Caco-2 (cell line): Measurements from ENCODE around the gene GRAMD2B. TPM values are rescaled to one million over a fixed set of nuclear protein-coding genes. Genes with fewer than 3 reads are reported as not detected.

Experiments
- BruUV-seq: library from RNA; stranded (reverse); fragments of 400-500 nt; replicated peaks from 2 replicates; lab custom pipeline; 2021; lab: Mats Ljungman, UMichigan
- CTCF ChIA-PET: fragments of 300-600 bp; sonication (Branson Sonifier 250); formaldehyde crosslinking; loops from one replicate; lab custom pipeline; 2022; ENCODE audit warnings: antibody characterized with exemption; lab: Charles Lee
- POLR2A ChIA-PET: fragments of 300-600 bp; sonication (Branson Sonifier 250); formaldehyde crosslinking; loops from one replicate; lab custom pipeline; 2022; ENCODE audit warnings: antibody characterized with exemption; lab: Charles Lee
- DNase-seq, 2 experiments: peaks; one replicate each; pipeline versions ENCODE4 v3.0.0 to v3.0.0-alpha.2; 2020 to 2022
- H3K27me3 ChIP-seq: replicated peaks from 2 replicates; pipeline ENCODE4 v1.6.0; 2011; ENCODE audit warnings: low read length; ENCODE audit not compliant: control insufficient read depth, insufficient read depth
- H3K36me3 ChIP-seq: 2 replicates; pipeline ENCODE4 v1.5.1; 2011; ENCODE audit warnings: low read length; ENCODE audit not compliant: control insufficient read depth, insufficient read depth
- H3K4me1 ChIP-seq: fragments of 250-450 bp; sonication (Bioruptor Pico); 2 replicates; pipeline ENCODE4 v1.5.1; 2020; ENCODE audit warnings: mild to moderate bottlenecking
- H3K4me3 ChIP-seq: 2 replicates; pipeline ENCODE4 v1.5.1; 2011; ENCODE audit warnings: low read depth, mild to moderate bottlenecking, control low read depth, low read length
- H3K9me3 ChIP-seq: fragments of 250-450 bp; sonication (Bioruptor Pico); 2 replicates; pipeline ENCODE4 v1.5.1; 2020; ENCODE audit warnings: mild to moderate bottlenecking, moderate library complexity
- H3K27ac Mint-ChIP-seq: one replicate; pipeline ENCODE4 v1.8.0; 2022; ENCODE audit warnings: mixed read lengths; ENCODE audit not compliant: unreplicated experiment
- H3K27me3 Mint-ChIP-seq: one replicate; pipeline ENCODE4 v1.8.0; 2022; ENCODE audit warnings: mixed read lengths; ENCODE audit not compliant: insufficient read depth, unreplicated experiment
- H3K36me3 Mint-ChIP-seq: one replicate; pipeline ENCODE4 v1.8.0; 2022; ENCODE audit warnings: mild to moderate bottlenecking, mixed read lengths; ENCODE audit not compliant: insufficient read depth, unreplicated experiment
- H3K4me1 Mint-ChIP-seq: one replicate; pipeline ENCODE4 v1.8.0; 2022; ENCODE audit warnings: low read depth, mixed read lengths; ENCODE audit not compliant: unreplicated experiment
- H3K4me3 Mint-ChIP-seq: one replicate; pipeline ENCODE4 v1.8.0; 2022; ENCODE audit warnings: mild to moderate bottlenecking, moderate library complexity, mixed read lengths; ENCODE audit not compliant: unreplicated experiment
- H3K9me3 Mint-ChIP-seq: one replicate; pipeline ENCODE4 v1.8.0; 2022; ENCODE audit warnings: mixed read lengths; ENCODE audit not compliant: unreplicated experiment
- intact Hi-C: fragments of 100-400 bp; cut with micrococcal nuclease; formaldehyde crosslinking; loops from one replicate; pipeline ENCODE4 v1.10.0; 2022; ENCODE audit not compliant: unreplicated experiment
- total RNA-seq: library from RNA; stranded (reverse); gene quantifications from 2 replicates; pipeline ENCODE4 v1.2.3, GENCODE V29; 2022
- TF ChIP-seq, protein P1 (sequence below), 2 experiments: fragments of 200-600 bp in 1 of 2; IDR thresholded peaks; 1 replicate in 1 of 2; 2 replicates in 1 of 2; pipeline versions ENCODE4 v1.5.1 to v1.8.0; 2011 to 2022; ENCODE audit warnings: antibody characterized with exemption in 1 of 2, control low read depth in 1 of 2, inconsistent platforms in 1 of 2, low read depth in 1 of 2, low read length in 1 of 2, mild to moderate bottlenecking in 1 of 2, moderate library complexity in 1 of 2; ENCODE audit not compliant: insufficient read depth in 1 of 2, severe bottlenecking in 1 of 2, unreplicated experiment in 1 of 2

The GRAMD2B gene
- total RNA-seq, 1 experiment from 2014 or later, result 3.0 TPM

DNA sequence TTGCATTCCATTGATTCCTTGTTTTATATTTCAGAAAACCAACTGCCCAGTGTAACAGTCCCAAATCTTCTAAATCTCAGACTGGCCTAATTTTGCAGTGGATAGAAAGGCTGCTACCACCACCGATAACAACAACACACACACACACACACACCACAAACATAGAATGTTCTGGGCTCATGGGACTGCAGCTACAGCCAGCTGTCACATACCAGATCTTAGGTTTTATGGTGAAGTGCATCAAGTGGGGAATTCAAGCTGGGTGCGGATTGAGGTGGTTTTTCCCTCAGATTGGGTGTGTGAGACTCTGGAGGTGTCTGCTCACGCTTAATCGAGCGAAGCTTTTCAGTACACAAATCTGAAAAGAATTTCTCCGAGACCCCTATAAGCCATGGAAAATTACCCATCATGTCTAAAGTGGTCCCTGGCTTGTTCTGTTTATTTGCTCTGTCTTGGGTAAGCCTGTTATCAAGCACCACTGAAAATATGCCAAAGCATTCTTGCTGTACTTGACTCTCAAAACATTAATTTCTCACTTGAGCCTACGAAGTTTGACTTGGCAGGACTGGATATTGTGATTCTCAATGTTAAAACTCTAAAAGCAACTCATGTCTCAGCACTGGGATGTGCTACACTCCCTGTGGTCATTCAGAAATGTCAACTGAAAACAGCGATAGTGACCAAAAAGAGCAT is 100.8 kb downstream of the GRAMD2B start:
- ChIA-PET CTCF (no interaction called here), POLR2A (no interaction called here)
- Mint-ChIP-seq H3K9me3 (no peaks in the 10 kb centered on the region), H3K36me3 (no peaks in the 10 kb centered on the region), H3K27ac (no peak overlapping the region), H3K4me3 (no peak overlapping the region), H3K27me3 (no peaks in the 10 kb centered on the region), H3K4me1 (peaks cover 11% of the 10 kb centered on the region)
- Histone ChIP-seq H3K36me3 (no peaks in the 10 kb centered on the region), H3K9me3 (no peaks in the 10 kb centered on the region), H3K4me3 (no peak overlapping the region), H3K4me1 (no peaks in the 10 kb centered on the region), H3K27me3 (no peaks in the 10 kb centered on the region)
- intact Hi-C loops, result no loop called here
- TF ChIP-seq, protein P1, sequence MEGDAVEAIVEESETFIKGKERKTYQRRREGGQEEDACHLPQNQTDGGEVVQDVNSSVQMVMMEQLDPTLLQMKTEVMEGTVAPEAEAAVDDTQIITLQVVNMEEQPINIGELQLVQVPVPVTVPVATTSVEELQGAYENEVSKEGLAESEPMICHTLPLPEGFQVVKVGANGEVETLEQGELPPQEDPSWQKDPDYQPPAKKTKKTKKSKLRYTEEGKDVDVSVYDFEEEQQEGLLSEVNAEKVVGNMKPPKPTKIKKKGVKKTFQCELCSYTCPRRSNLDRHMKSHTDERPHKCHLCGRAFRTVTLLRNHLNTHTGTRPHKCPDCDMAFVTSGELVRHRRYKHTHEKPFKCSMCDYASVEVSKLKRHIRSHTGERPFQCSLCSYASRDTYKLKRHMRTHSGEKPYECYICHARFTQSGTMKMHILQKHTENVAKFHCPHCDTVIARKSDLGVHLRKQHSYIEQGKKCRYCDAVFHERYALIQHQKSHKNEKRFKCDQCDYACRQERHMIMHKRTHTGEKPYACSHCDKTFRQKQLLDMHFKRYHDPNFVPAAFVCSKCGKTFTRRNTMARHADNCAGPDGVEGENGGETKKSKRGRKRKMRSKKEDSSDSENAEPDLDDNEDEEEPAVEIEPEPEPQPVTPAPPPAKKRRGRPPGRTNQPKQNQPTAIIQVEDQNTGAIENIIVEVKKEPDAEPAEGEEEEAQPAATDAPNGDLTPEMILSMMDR (IDR thresholded peaks at IDR 0.05; ENCODE audit: insufficient read depth in 1 of 2, low read depth in 1 of 2, low read length in 1 of 2, severe bottlenecking in 1 of 2, unreplicated experiment in 1 of 2), result no peak
- no TSS peak for BruUV-seq
- DNase-seq, result no peak

DNA sequence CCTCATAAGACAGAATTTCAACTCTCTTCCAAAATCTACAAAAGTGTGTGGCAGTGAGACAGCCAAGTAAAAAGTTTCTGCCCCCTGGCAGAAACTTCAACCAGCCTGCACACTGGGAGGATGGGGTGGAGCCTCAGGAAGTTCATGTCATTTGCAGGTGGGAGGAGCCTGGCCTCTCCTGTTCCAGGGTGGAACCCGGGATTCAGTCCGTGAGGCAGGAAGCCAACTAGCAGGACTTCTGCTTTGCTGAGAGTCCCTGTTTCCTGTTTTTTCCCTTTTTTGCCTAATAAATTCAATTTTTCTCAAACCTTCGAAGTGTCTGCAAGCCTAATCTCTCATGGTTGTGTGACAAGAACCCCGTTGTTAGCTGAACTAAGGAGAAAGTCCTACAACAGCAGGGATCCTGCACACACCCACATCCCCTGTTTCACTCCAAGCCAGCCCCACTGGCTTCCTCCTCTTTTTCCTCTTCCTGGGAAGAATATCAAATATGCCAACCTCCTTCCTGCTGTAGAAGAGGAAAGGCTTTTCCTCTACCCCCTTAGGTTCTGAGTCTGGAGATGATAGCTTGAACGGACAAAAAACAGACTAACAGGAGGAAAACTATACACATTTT is 102.5 kb downstream of the GRAMD2B start:
- no peaks in the 10 kb centered on the region for H3K36me3 ChIP-seq
- H3K4me1 ChIP-seq, result no peaks in the 10 kb centered on the region
- no peaks in the 10 kb centered on the region for H3K27me3 Mint-ChIP-seq
- no peak overlapping the region for H3K4me3 ChIP-seq
- no TSS peak for BruUV-seq
- no peaks in the 10 kb centered on the region for H3K4me1 Mint-ChIP-seq
- H3K4me3 Mint-ChIP-seq, result no peak overlapping the region
- intact Hi-C loops, result no loop called here
- H3K9me3 ChIP-seq, result no peaks in the 10 kb centered on the region
- TF ChIP-seq, protein P1 (IDR thresholded peaks at IDR 0.05; ENCODE audit: insufficient read depth in 1 of 2, low read depth in 1 of 2, low read length in 1 of 2, severe bottlenecking in 1 of 2, unreplicated experiment in 1 of 2), result no peak
- no peaks in the 10 kb centered on the region for H3K27me3 ChIP-seq
- CTCF ChIA-PET, result no interaction called here
- no peak overlapping the region for H3K27ac Mint-ChIP-seq
- no peaks in the 10 kb centered on the region for H3K9me3 Mint-ChIP-seq
- POLR2A ChIA-PET, result no interaction called here
- H3K36me3 Mint-ChIP-seq, result no peaks in the 10 kb centered on the region
- DNase-seq, result no peak

DNA sequence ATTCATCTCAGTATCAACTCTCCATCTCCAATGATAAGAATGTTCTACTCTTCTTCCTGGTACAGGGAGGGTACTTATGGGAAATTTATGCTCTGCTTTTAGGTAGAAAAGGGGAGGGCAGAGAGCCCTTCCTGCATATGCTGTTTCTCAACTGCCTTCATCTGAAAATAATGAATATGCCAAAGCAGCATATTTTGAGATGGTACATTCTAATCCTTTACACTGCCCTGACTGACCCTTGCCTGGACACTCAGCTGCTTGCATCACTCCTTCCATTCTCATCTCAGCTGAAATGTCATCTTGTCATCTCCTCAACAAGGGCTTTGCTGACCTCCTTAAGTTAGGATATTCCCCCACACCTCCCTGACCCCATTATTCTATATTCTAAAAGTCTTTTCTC is 103.3 kb downstream of the GRAMD2B start:
- Histone ChIP-seq H3K36me3 (no peaks in the 10 kb centered on the region), H3K27me3 (no peaks in the 10 kb centered on the region), H3K4me1 (no peaks in the 10 kb centered on the region), H3K4me3 (no peak overlapping the region), H3K9me3 (no peaks in the 10 kb centered on the region)
- Mint-ChIP-seq H3K27me3 (no peaks in the 10 kb centered on the region), H3K9me3 (no peaks in the 10 kb centered on the region), H3K36me3 (no peaks in the 10 kb centered on the region), H3K4me1 (no peaks in the 10 kb centered on the region), H3K4me3 (no peak overlapping the region), H3K27ac (no peak overlapping the region)
- BruUV-seq, result no TSS peak
- CTCF ChIA-PET, result no interaction called here
- POLR2A ChIA-PET, result no interaction called here
- TF ChIP-seq, protein P1 (IDR thresholded peaks at IDR 0.05; ENCODE audit: insufficient read depth in 1 of 2, low read depth in 1 of 2, low read length in 1 of 2, severe bottlenecking in 1 of 2, unreplicated experiment in 1 of 2), result no peak
- DNase-seq, result no peak
- intact Hi-C loops, result no loop called here
